Measurements from ENCODE around the gene PRDM11.

The PRDM11 gene

GRCh38 chr11:45104006-45104789 lies 42.2 kb upstream of the PRDM11 start:
- TF ChIP-seq CTCF (conservative IDR thresholded peaks at IDR 0.05; ENCODE audit: low read depth, low read length), result no peak
- no peak for DNase-seq (ENCODE audit: low read depth)
- no peak overlapping the region for H3K4me3 ChIP-seq (ENCODE audit: low read depth, low read length)

GRCh38 chr11:45104790-45105084 lies 41.7 kb upstream of the PRDM11 start:
- no peak for DNase-seq (ENCODE audit: low read depth)
- no peak overlapping the region for H3K4me3 ChIP-seq (ENCODE audit: low read depth, low read length)
- TF ChIP-seq CTCF (conservative IDR thresholded peaks at IDR 0.05; ENCODE audit: low read depth, low read length), result no peak

DNA sequence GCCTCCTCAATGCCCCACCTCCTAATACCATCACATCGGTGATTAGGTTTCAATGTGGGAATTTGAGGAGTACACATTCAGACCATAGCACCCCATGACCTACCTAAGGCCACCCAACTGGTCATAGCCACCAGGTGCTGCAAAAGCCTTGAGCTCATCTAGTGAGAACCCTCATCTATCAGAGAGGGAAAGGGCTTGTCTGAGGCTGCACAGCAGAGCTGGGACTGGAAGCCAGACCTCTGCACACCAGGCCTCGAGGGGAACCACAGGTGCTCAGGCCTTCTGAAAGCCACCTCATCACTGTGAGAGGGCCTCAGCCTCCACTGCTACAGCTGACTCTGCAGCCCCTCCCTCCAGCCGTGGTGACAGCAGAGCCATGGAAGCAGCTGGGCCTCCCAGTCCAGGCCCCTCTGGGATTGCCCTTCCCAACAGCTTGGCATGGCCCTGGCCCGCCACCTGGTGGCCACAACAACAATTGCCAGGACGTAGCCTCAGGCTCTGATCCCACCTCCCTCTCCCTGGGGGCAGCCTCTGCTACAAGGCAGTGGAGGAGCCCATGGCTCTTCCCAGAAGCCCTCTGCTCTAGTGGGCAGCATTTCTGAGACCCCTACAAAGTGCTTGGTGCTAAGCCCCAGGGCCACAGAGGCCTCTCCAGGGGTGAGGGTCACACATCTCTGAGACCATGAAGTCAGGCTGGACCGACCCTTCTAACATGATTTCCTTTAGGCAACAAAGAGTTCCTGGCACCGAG lies 41.0 kb upstream of the PRDM11 start:
- peak; percentile 80 for DNase-seq (ENCODE audit: low read depth)
- peak; percentile 94 for TF ChIP-seq CTCF (conservative IDR thresholded peaks at IDR 0.05; ENCODE audit: low read depth, low read length)

DNA sequence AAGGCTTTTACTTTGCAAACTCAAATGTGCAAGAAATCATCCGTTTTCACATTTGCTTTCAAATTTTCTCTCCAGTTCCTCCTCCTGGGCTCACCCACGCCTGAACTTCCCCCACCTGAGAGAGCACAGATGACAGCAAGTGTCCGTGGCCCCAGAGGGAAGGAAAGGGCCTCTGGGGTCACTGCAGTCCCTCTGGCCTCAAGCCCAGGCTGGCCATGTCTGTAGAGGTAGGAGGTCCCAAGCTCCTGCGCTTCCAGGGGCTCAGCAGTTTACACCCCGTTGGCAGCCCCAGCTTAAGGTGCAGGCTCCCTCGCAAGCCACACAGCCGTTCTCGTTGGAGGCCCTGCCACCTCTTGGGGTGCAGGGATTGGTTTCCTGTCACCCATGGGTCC lies 40.5 kb upstream of the PRDM11 start:
- no peak overlapping the region for H3K4me3 ChIP-seq (ENCODE audit: low read depth, low read length)
- no peak for DNase-seq (ENCODE audit: low read depth)
- TF ChIP-seq CTCF (conservative IDR thresholded peaks at IDR 0.05; ENCODE audit: low read depth, low read length), result no peak

More for the DNA sequence above, 41.0 kb upstream of the PRDM11 start:
- H3K4me3 ChIP-seq (ENCODE audit: low read depth, low read length), result no peak overlapping the region

- DNase-seq (ENCODE audit: low read depth), result no peak
- no peak for TF ChIP-seq CTCF (conservative IDR thresholded peaks at IDR 0.05; ENCODE audit: low read depth, low read length)
These were observed 40.0 kb upstream of the PRDM11 start for GRCh38 chr11:45106440-45106839.

GRCh38 chr11:45107029-45107428 lies 39.4 kb upstream of the PRDM11 start:
- DNase-seq (ENCODE audit: low read depth), result no peak
- TF ChIP-seq CTCF (conservative IDR thresholded peaks at IDR 0.05; ENCODE audit: low read depth, low read length), result no peak
- H3K4me3 ChIP-seq (ENCODE audit: low read depth, low read length), result no peak overlapping the region

More at GRCh38 chr11:45106440-45106839, 40.0 kb upstream of the PRDM11 start:
- H3K4me3 ChIP-seq (ENCODE audit: low read depth, low read length), result no peak overlapping the region
